ENCODE data around the gene SLC25A11.

DNA sequence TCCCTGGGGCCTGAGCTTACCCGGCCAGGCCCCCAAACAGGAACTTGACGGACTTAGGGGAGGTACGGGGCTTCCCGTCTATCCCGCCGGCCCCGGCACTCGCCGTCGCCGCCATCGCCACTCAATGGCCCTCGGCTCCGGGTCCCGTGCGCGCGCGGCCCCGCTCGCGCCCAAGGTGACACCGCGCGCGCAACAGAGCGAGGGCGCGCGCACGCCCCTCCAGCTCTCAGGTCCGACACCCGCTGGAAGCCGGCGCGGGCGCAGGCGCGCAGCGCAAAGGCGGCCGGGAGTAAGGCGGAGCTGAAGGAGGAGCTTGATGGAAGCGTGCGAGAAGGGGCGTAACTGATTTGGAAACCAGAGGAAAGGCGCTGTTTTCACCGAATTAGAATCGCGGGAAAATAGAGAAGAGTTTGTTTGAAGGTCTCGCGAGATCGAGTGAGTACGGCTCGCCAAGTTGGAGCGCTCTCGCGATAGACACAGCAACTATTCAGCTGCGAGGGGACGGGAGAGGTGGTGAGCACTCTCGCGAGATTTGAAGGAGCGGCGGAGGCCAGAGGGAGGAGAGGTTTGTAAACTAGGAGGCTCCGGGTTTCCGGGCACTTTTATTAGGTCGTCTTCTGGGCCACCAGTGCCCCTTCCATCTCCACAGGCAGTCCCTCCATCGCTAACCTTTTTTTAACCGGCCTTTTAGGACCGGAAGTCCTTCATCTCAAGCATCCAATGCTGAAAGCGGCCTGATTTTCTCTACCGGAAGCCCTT lies at the start of gene SLC25A11, which contains the start of gene RNF167:
- TF ChIP-seq, protein P1, sequence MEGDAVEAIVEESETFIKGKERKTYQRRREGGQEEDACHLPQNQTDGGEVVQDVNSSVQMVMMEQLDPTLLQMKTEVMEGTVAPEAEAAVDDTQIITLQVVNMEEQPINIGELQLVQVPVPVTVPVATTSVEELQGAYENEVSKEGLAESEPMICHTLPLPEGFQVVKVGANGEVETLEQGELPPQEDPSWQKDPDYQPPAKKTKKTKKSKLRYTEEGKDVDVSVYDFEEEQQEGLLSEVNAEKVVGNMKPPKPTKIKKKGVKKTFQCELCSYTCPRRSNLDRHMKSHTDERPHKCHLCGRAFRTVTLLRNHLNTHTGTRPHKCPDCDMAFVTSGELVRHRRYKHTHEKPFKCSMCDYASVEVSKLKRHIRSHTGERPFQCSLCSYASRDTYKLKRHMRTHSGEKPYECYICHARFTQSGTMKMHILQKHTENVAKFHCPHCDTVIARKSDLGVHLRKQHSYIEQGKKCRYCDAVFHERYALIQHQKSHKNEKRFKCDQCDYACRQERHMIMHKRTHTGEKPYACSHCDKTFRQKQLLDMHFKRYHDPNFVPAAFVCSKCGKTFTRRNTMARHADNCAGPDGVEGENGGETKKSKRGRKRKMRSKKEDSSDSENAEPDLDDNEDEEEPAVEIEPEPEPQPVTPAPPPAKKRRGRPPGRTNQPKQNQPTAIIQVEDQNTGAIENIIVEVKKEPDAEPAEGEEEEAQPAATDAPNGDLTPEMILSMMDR (IDR thresholded peaks at IDR 0.05; ENCODE audit: borderline replicate concordance, extremely low read depth, low read length, poor library complexity, severe bottlenecking): no peak
- TF ChIP-seq EZH2 (IDR thresholded peaks at IDR 0.05; ENCODE audit: borderline replicate concordance, low read depth, low read length, severe bottlenecking): no peak

Data from DND-41 (cell line).